Peyer's patch (tissue), 4 donors: ENCODE results near the gene SMS.

Experiments
- CTCF ChIP-seq, 6 experiments: fragments of 450-650 bp in 4 of 6; fragments of 200-600 bp in 2 of 6; sonication (generic) in 1 of 6; IDR thresholded peaks; one replicate each; pipeline ENCODE4 v1.5.1; 2017 to 2019; ENCODE audit warnings: antibody characterized with exemption in 6 of 6, mild to moderate bottlenecking in 3 of 6, moderate library complexity in 1 of 6
- POLR2A ChIP-seq, 2 donors: fragments of 450-650 bp; IDR thresholded peaks; one replicate each; pipeline ENCODE4 v1.5.1; 2017; ENCODE audit warnings: antibody characterized with exemption in 2 of 2, mild to moderate bottlenecking in 2 of 2, moderate library complexity in 2 of 2

DNA sequence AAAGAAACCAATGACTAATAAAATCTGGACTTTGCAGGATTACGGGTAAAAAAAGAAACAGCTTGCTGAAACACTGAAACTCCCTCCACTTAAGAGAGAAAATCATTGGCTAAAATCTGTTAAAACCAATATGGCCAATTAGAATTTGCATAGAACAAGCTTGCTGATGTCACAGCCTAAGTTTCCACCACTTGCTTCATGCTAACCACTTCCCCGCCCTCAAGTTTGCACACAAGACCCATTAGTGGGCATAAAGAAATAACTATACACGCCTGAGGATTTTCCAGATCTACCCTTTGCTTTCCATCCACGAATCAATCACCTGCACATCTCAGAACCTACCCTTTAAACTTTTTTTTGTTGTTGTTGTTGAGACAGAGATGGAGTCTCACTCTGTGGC lies 48.9 kb downstream of the SMS start:
- TF ChIP-seq POLR2A (IDR thresholded peaks at IDR 0.05) (no peak), CTCF (IDR thresholded peaks at IDR 0.05) (no peak)
